ENCODE results near the gene COIL.
A peak's percentile ranks its signal among the peaks of the same experiment; 100 is the strongest.
"Not testable (repeated sequence)": the region's sequence is repeated elsewhere in the genome, so short reads cannot be mapped to it uniquely, and the experiment has no call there.

COIL gene

GRCh38 chr17:56960596-56961538 is at the start of gene COIL:
Gene COIL (minus strand): TSS chr17:56961050. CDS start chr17:56961019, 31 bp downstream.
- peak; percentile 97 for DNase-seq

GRCh38 chr17:57010487-57010886 is 49.6 kb upstream of the COIL start:
- DNase-seq = no peak

- DNase-seq = peak; percentile 80
Observed at GRCh38 chr17:57009737-57010445, 49.0 kb upstream of the COIL start.

- no peak for DNase-seq
Observed at GRCh38 chr17:57008958-57009357, 48.1 kb upstream of the COIL start.

GRCh38 chr17:57006040-57006439 is 45.2 kb upstream of the COIL start:
- DNase-seq = no peak

GRCh38 chr17:57004944-57005579 is 44.2 kb upstream of the COIL start:
- DNase-seq = peak; percentile 39

GRCh38 chr17:57002904-57003303 is 42.1 kb upstream of the COIL start:
- no peak for DNase-seq

GRCh38 chr17:57001541-57001940 is 40.7 kb upstream of the COIL start:
- no peak for DNase-seq

GRCh38 chr17:56997313-56997712 is 36.5 kb upstream of the COIL start:
- DNase-seq = no peak

GRCh38 chr17:56995766-56996165 is 34.9 kb upstream of the COIL start:
- DNase-seq = no peak

GRCh38 chr17:56994009-56994792 is 33.4 kb upstream of the COIL start:
- DNase-seq = no peak

- no peak for DNase-seq
Observed at GRCh38 chr17:56992364-56992763, 31.5 kb upstream of the COIL start.

GRCh38 chr17:56988901-56989572 is 28.2 kb upstream of the COIL start:
- DNase-seq = no peak

GRCh38 chr17:56987283-56987834 is 26.5 kb upstream of the COIL start:
- no peak for DNase-seq

- DNase-seq = no peak
Observed at GRCh38 chr17:56985371-56986162, 24.7 kb upstream of the COIL start.

- DNase-seq = no peak
Observed at GRCh38 chr17:56983366-56983765, 22.5 kb upstream of the COIL start.

GRCh38 chr17:56982312-56982711 is 21.5 kb upstream of the COIL start:
- peak; percentile 64 for DNase-seq

GRCh38 chr17:56980526-56980925 is 19.7 kb upstream of the COIL start:
- DNase-seq = not testable (repeated sequence)

GRCh38 chr17:56979091-56979480 is 18.2 kb upstream of the COIL start:
- DNase-seq = no peak

GRCh38 chr17:56978441-56979090 is 17.7 kb upstream of the COIL start:
- DNase-seq = no peak
